ENCODE measurements around the gene C10orf90. TPM values are rescaled to one million over a fixed set of nuclear protein-coding genes. Genes with fewer than 3 reads are reported as not detected.

Gene C10orf90
- total and polyA plus RNA-seq, 2 donors (not counting 3 experiments of a cell fraction or from before 2014, with no cell fraction given), result not detected

DNA sequence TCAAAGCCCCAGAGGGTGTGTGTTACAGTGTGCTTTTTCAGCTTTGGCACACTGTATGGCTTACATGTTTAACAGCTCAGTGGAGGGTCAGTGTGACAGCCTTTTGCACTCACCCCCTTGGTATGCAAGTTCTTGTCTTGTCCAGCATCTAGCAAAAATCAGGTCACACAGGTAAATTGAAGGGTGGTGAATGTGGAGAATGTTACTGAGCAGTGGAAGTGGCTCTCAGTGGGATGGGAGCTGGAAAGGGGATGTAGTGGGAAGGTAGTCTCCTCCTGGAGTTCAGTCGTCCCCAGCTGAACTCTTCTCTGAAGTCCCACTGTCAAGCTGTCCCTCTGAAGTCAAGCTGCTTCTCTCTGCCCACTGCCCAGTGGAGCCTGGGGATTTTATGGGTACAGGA lies 21.0 kb upstream of the C10orf90 start:
- Histone ChIP-seq H3K4me3 (replicated peaks in 1 of 3; ENCODE audit: insufficient read depth in 1 of 3, low read depth in 1 of 3, low read length in 3 of 3) (no peak overlapping the region), H3K27ac (ENCODE audit: insufficient read depth, low read depth, low read length) (no peak overlapping the region), H3K36me3 (ENCODE audit: control insufficient read depth in 2 of 2, extremely low read depth in 1 of 2, insufficient read depth in 2 of 2, low read length in 2 of 2) (no peaks in the 10 kb centered on the region), H3K9ac (replicated peaks; ENCODE audit: extremely low read depth, insufficient read depth, low read length) (no peak overlapping the region), H3K4me1 (ENCODE audit: control insufficient read depth, extremely low read depth, insufficient read depth, low read length) (no peaks in the 10 kb centered on the region), H3K9me1 (replicated peaks; ENCODE audit: control insufficient read depth, extremely low read depth, insufficient read depth, low read length) (no peaks in the 10 kb centered on the region), H3K9me3 (replicated peaks; ENCODE audit: control insufficient read depth, insufficient read depth, low read length) (no peaks in the 10 kb centered on the region), H4K20me1 (replicated peaks; ENCODE audit: control insufficient read depth, extremely low read depth, insufficient read depth, low read length) (no peaks in the 10 kb centered on the region), H3K79me2 (ENCODE audit: control insufficient read depth, insufficient read depth, low read length) (no peaks in the 10 kb centered on the region), H3K27me3 (ENCODE audit: control insufficient read depth in 2 of 2, insufficient read depth in 2 of 2, low read length in 2 of 2) (no peaks in the 10 kb centered on the region), H3K4me2 (ENCODE audit: insufficient read depth, low read length) (no peak overlapping the region), H2AFZ (ENCODE audit: low read depth, low read length) (no peak overlapping the region)
- no peak for TF ChIP-seq JUN (IDR thresholded peaks at IDR 0.05; ENCODE audit: borderline replicate concordance, insufficient read depth, insufficient read length, low read depth)
- no peak for TF ChIP-seq GATA2 (IDR thresholded peaks at IDR 0.05; ENCODE audit: insufficient read depth, insufficient read length, low read depth, low read length)
- no peak for TF ChIP-seq CTCF (IDR thresholded peaks at IDR 0.05; ENCODE audit: extremely low read depth in 1 of 2, insufficient read depth in 1 of 2, low read depth in 1 of 2, low read length in 2 of 2)
- TF ChIP-seq FOS (IDR thresholded peaks at IDR 0.05; ENCODE audit: borderline replicate concordance, insufficient read depth, low read length), result no peak
- no peak for TF ChIP-seq POLR2A (IDR thresholded peaks at IDR 0.05; ENCODE audit: low read depth, low read length)
- no peak for TF ChIP-seq EZH2 (IDR thresholded peaks at IDR 0.05; ENCODE audit: borderline replicate concordance, low read depth, low read length, severe bottlenecking)
- no peak for TF ChIP-seq MYC (IDR thresholded peaks at IDR 0.05; ENCODE audit: low read depth, low read length)
- TF ChIP-seq MAX (IDR thresholded peaks at IDR 0.05; ENCODE audit: insufficient read depth, insufficient read length), result no peak
- TF ChIP-seq POLR2AphosphoS5 (IDR thresholded peaks at IDR 0.05; ENCODE audit: insufficient read depth, low read depth, low read length), result no peak
- ChIA-PET POLR2A (no interaction called here), CTCF (no interaction called here)
- intact Hi-C loops (cut with micrococcal nuclease), result no loop called here
- BruUV-seq (replicated peaks), result no TSS peak
- no peak for FAIRE-seq
- dilution Hi-C loops (cut with MboI; ENCODE audit: extremely low pct_ligation_motif_present, low sequenced_read_pairs), result no loop called here
- no peak for DNase-seq (ENCODE audit: low read depth, low spot score)
